LNCaP clone FGC (cell line): Measurements from ENCODE around the gene GRIK1.

Experiments
- DNase-seq: peaks from one replicate; pipeline ENCODE4 v3.0.0-alpha.2; 2011; ENCODE audit warnings: low read depth
- H3K4me3 ChIP-seq: 2 replicates; pipeline ENCODE4 v1.5.1; 2011; ENCODE audit warnings: mild to moderate bottlenecking, low read depth, low read length, control low read depth
- CTCF ChIP-seq: IDR thresholded peaks from 2 replicates; pipeline ENCODE4 v1.5.1; 2012; ENCODE audit warnings: mild to moderate bottlenecking; ENCODE audit not compliant: control insufficient read depth, insufficient read depth; ENCODE audit errors: extremely low read depth

GRIK1 gene

GRCh38 chr21:29504751-29505321, 435.0 kb downstream of the GRIK1 start:
- no peak for TF ChIP-seq CTCF
- DNase-seq: no peak

GRCh38 chr21:29501451-29501850, 438.3 kb downstream of the GRIK1 start:
- TF ChIP-seq CTCF: no peak
- H3K4me3 ChIP-seq: no peak overlapping the region
- no peak for DNase-seq

More at GRCh38 chr21:29504751-29505321, 435.0 kb downstream of the GRIK1 start:
- no peak overlapping the region for H3K4me3 ChIP-seq

GRCh38 chr21:29499734-29500343, 440.0 kb downstream of the GRIK1 start:
- peak; percentile 51 for TF ChIP-seq CTCF
- H3K4me3 ChIP-seq: no peak overlapping the region
- DNase-seq: peak; percentile 3

- TF ChIP-seq CTCF: no peak
- no peak overlapping the region for H3K4me3 ChIP-seq
- DNase-seq: no peak
These were observed 440.6 kb downstream of the GRIK1 start for GRCh38 chr21:29499229-29499628.

- no peak for DNase-seq
- TF ChIP-seq CTCF: no peak
These were observed 443.5 kb downstream of the GRIK1 start for GRCh38 chr21:29496337-29496736.

GRCh38 chr21:29490016-29490415, 449.8 kb downstream of the GRIK1 start:
- no peak for DNase-seq
- TF ChIP-seq CTCF: no peak

More at GRCh38 chr21:29496337-29496736, 443.5 kb downstream of the GRIK1 start:
- H3K4me3 ChIP-seq: no peak overlapping the region

GRCh38 chr21:29487154-29487553, 452.6 kb downstream of the GRIK1 start:
- DNase-seq: no peak
- H3K4me3 ChIP-seq: no peak overlapping the region
- no peak for TF ChIP-seq CTCF

More at GRCh38 chr21:29490016-29490415, 449.8 kb downstream of the GRIK1 start:
- no peak overlapping the region for H3K4me3 ChIP-seq
